T-helper 1 cell treated with Interleukin-12 subunit alpha and Interleukin-12 subunit beta and Interleukin-4 antibody, amounts not matched to agents 30 μg/mL and 1 μg/mL, for 36 hours (primary cell): ENCODE results near the gene STXBP5.

Experiments
- H3K27ac Mint-ChIP-seq: one replicate; pipeline ENCODE4 v1.8.0; 2021; ENCODE audit warnings: mild to moderate bottlenecking, mixed read lengths
- H3K27me3 Mint-ChIP-seq: one replicate; pipeline ENCODE4 v1.8.0; 2021; ENCODE audit warnings: low read depth, mixed read lengths
- H3K36me3 Mint-ChIP-seq: one replicate; pipeline ENCODE4 v1.8.0; 2021; ENCODE audit warnings: low read depth, mixed read lengths
- H3K4me1 Mint-ChIP-seq: one replicate; pipeline ENCODE4 v1.8.0; 2021; ENCODE audit warnings: low read depth, mixed read lengths
- H3K4me3 Mint-ChIP-seq: one replicate; pipeline ENCODE4 v1.8.0; 2021; ENCODE audit warnings: mild to moderate bottlenecking, moderate library complexity, mixed read lengths
- H3K9me3 Mint-ChIP-seq: one replicate; pipeline ENCODE4 v1.8.0; 2021; ENCODE audit warnings: mixed read lengths

STXBP5 gene

DNA sequence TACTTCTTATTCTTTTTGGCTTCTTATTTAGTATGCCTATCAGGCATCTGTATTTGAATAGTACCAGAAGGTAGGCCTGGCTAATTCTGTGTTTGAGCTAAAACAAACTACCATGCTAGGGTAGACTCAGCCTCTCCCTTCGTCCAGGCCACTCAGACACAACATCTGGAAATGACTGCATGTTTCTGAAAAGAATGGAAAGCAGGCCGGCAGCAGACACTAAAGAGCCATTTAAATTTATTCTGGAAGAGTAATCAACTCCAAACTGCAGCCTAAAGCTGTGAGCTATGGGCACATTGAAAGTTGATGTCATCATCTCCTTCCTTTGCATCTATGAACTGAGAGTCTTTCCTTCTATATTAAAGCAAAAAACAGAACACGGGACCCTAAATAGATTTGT is 233.4 kb downstream of the STXBP5 start:
- no peaks in the 10 kb centered on the region for H3K4me1 Mint-ChIP-seq
- H3K4me3 Mint-ChIP-seq = no peak overlapping the region
- no peak overlapping the region for H3K27ac Mint-ChIP-seq
- H3K9me3 Mint-ChIP-seq = no peaks in the 10 kb centered on the region
- H3K36me3 Mint-ChIP-seq = no peaks in the 10 kb centered on the region
- no peaks in the 10 kb centered on the region for H3K27me3 Mint-ChIP-seq

DNA sequence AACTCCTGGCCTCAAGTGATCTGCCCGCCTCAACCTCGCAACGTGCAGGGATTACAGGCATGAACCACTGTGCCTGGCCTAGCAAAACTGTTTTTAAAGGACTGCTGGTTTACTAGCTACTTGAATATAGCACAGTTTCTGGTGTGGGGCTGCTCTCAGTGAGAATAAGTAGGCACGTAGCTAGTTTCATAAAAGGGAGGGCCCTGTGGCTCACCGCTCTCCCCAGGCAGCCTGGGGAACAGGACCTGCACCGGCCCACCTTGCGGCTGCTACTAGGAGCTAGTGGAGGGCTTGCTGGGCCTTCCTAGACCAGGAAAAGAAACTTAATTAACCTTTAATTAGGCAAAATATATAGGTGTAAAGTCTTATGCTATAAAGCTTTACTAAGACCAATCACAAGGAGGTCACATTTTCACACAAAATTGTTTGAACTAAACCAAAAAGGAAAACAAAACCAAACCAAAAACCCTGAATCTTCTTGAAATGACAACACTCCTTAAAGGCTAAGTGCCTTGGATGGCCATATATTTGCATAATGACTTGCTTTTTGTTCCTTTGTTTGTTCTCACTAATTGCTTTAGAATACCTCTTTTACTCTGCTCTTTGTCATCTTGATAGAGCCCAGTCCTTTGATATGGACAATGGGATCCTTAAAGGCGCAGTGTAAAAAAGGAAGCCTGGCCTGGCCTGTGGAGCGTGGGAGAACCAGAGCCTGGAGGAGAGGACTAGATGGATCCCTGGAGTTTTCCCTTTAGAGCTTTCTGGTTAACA is 234.7 kb downstream of the STXBP5 start:
- Mint-ChIP-seq H3K4me3 (no peak overlapping the region), H3K27ac (no peak overlapping the region), H3K9me3 (no peaks in the 10 kb centered on the region), H3K27me3 (no peaks in the 10 kb centered on the region), H3K4me1 (no peaks in the 10 kb centered on the region), H3K36me3 (no peaks in the 10 kb centered on the region)
